GM18508 (cell line): ENCODE results near the gene CADM1.

ENCODE experiments used
- ATAC-seq: cut with Tn5 transposase; IDR thresholded peaks from one replicate; pipeline ENCODE4 v1.9.1; 2021; ENCODE audit warnings: moderate number of reproducible peaks; ENCODE audit not compliant: insufficient read depth, unreplicated experiment

The CADM1 gene

GRCh38 chr11:115330684-115331482 lies 173.3 kb downstream of the CADM1 start:
- ATAC-seq = no peak

- ATAC-seq = no peak
These were observed 177.7 kb downstream of the CADM1 start for GRCh38 chr11:115326526-115326925.

GRCh38 chr11:115325523-115325922 lies 178.7 kb downstream of the CADM1 start:
- no peak for ATAC-seq

- ATAC-seq = no peak
These were observed 179.4 kb downstream of the CADM1 start for GRCh38 chr11:115324581-115325432.

GRCh38 chr11:115322553-115323203 lies 181.5 kb downstream of the CADM1 start:
- no peak for ATAC-seq

- ATAC-seq = no peak
These were observed 182.5 kb downstream of the CADM1 start for GRCh38 chr11:115321605-115322289.

- no peak for ATAC-seq
These were observed 186.7 kb downstream of the CADM1 start for GRCh38 chr11:115317277-115318185.

GRCh38 chr11:115316696-115317095 lies 187.5 kb downstream of the CADM1 start:
- ATAC-seq = no peak

GRCh38 chr11:115314330-115314920 lies 189.8 kb downstream of the CADM1 start:
- no peak for ATAC-seq

GRCh38 chr11:115313224-115313838 lies 190.9 kb downstream of the CADM1 start:
- ATAC-seq = no peak

GRCh38 chr11:115311949-115312348 lies 192.3 kb downstream of the CADM1 start:
- no peak for ATAC-seq

- ATAC-seq = no peak
These were observed 197.5 kb downstream of the CADM1 start for GRCh38 chr11:115306689-115307088.

- no peak for ATAC-seq
These were observed 199.3 kb downstream of the CADM1 start for GRCh38 chr11:115304774-115305472.

GRCh38 chr11:115303929-115304531 lies 200.2 kb downstream of the CADM1 start:
- ATAC-seq = no peak

- ATAC-seq = no peak
These were observed 201.1 kb downstream of the CADM1 start for GRCh38 chr11:115302946-115303703.

GRCh38 chr11:115300660-115301428 lies 203.4 kb downstream of the CADM1 start:
- no peak for ATAC-seq
